ENCODE data around the gene POLD2.

The POLD2 gene

DNA sequence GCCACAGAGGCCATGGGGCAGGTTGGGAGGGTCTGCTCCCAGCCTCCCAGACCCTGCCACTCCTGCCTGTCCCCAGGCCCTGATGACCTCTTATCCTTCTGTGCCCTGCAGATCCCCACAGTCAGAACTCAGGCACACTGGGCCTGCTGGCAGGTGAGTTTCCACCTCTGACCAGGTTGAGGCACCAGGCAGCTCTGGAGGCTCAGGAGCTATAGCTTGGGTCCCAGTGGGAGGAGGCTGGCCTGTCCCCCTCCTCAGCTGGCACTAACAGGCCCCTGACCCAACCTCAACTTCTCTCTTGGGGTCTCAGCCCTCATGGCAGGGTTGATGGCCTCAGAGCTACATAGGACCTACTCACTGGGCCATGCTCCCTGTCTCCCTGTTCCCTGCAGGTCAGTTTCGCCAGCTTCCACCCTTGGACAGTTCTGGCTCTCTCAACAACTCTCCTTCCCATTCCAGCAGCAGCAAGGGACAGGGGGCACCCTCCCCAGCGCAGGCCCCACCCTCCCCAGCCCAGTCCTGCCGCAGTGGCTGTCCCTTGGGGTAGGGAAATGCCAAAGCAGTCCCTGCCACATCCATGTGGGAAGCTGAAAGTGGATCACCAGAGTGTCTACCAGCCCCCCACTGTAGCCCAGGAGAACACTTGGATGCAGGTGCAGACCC is 21.9 kb downstream of the POLD2 start:
- no peak for DNase-seq

DNA sequence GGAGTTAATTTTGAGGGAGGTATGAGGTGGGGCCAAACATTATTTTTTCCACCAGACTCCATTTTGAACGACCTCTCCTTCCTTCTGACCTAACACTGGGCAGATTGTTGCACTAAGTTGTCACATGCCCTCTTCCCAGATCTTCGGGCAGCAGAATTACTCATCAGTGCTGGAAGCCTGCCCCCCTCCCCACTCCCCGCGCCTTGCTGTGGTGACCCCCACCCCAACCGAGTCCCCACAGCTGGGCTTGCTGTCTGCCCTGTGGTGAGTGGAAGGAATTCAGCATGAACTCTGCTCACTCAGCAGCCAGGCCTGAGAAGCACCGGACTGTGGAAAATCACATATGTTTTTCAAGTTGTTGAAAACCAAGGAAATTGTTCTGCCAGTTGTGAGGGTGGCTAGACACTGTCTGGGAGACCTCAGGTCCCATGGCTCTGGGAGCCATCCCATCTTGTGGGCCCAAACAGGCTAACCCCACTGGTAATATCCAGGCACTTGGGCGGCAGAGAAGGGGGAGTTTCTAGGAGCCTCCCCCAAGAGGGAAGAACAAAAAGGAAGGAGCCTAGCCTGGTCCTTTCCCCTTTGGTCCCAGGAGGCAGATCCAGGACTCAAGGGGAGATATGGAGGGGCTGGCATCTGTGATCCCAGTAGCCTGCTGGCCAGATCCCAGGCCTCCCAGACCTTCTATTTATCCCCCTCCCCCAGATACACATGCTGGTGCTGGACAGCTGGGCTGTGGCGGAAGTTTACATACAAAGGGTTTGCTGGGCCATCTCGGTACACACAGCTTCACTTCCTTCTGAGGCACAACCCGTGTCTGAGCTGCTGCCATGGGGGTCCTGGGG is 22.7 kb downstream of the POLD2 start:
- no peak for DNase-seq

DNA sequence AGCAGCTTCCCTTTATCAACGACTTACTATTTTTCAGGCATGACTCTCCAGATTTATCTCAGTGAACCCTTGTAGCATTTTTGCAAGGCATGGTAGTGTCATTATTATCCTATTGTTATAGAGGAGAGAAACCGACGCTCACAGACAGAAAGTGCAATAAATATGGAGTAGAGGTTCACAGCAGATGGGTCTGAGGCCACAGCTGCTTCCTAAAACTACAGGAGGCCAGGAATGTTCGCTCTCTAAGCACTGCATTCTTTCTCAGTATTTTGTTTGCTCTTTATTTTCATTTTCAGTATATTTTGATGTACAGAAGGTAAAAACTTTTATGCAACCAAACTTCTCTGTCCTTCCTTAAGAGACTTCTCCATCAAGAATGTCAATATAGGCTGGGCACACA is 23.7 kb downstream of the POLD2 start:
- no peak for DNase-seq

DNA sequence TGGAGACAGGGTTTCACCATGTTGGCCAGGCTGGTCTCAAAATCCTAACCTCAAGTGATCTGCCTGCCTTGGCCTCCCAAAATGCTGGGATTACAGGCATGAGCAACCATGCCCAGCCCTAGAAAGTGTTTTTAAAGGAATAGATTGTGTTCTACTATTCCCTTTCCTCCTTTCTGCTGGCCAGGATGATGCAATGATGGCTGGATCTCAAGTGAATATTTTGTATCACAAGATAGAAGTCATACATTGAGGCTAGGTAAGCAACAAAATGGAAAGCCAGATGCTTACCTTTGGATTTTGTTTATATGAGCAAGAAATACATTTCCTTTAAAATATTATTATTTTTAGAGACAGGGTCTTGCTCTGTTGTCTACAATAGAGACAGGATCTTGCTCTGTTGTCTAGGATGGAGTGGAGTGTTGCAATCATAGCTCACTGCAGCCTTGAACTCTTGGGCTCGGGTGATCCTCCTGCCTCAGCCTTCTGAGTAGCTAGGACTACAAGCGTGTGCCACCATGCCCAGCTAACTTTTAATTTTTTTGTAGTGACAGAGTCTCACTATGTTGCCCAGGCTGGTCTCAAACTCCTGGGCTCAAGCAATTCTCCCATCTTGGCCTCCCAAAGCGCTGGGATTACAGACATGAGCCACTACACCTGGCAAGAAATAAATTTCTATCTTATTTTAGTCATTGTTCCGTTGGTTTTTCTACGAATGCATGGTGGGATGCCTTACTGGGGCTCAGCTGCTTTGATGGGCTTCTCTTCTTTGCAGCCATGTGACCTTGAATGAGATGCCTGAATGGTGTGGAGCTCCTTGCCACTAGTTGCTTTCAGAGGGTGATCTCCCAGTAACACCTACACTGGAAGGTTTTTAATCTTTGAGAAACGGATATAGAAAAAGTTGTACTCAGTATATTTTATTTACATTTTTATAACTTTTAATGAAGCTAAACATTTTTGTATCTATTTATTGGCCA is 25.0 kb downstream of the POLD2 start:
- DNase-seq = no peak

DNA sequence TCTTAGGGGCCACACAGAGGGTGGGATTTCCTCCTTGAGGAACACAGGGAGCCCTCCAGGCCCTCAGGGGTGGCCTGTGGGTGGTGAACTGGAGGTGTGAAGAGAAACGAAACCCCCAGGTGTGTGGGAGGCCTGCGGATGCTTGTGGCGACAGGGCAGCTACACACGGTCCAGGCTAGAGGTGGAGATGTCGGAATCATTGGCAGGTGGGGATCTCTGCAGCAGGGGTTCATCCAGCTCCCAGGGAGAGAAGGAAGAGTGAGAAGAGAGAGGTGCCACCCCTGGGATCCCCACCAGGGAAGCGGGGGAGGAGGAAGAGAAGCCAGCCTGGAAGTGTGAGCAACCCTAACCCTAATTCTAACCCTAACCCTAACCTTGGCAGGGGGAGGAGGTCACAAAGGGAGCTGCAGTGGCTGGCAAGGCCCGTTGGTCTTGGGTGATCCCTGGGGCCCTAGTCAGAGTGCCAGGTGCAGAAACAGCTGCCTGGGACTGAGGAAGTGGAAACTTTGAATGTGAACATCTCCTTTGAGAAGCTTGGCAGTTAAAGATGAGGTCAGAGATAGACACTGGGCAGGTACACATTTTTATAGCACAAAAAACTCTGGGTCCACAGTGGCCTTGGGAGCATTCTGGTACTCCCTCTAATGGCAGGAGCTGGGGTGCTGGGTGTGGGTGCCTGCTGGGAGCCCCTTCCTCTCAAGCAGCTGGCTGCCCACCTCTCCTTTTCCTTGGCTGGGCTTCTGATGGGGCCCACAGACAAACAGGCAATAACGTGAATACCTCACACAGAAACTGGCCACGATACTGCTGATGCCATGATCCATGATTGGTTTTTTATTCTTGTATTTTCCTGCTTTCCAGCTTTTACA is 26.1 kb downstream of the POLD2 start:
- DNase-seq = no peak

DNA sequence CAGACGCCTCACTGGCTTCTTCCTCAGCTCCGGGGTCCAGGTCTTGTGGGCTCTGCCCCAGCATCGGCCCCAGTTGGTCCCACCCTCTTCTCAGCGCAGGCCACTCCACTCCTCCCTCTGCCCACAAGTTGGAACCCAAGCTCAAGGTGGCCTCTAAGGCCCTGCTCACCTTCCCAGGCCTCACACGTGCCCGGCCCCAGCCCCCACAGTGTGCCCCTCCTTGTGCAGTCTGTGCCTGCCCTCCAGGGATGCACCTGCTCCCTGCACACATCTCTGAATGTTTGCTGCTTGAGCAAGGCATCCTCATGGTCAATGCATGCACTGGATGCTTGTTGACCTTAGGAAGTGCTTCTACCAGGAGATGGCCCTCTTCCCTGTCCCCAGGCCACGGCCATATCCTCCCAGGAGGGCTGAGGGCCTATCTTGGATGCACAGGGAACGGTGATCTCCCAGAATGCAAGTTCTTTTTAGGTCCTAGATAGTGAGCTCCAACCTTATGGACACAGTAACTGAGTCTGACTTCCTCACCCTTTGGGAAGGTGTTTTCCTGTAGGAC is 26.9 kb downstream of the POLD2 start:
- no peak for DNase-seq

DNA sequence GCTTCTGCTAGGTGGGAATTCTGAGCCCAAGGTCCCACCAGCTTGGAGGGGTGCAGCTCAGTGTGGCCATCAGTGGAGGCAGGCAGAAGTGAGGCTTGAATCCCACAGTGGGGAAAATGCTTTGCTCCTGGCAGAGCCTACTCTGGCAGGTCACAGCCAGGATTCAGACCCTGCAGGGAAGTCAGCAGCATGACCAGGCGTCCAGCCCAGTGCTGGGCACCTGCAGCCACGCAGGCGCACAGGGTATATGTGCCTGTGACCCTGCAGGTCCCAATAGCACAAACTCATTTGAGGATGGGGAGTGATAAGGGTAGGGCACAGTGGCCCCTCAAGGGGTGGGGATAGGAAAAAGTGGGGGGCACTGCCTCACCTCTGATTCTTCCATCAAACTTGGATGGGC is 27.6 kb downstream of the POLD2 start:
- no peak for DNase-seq

DNA sequence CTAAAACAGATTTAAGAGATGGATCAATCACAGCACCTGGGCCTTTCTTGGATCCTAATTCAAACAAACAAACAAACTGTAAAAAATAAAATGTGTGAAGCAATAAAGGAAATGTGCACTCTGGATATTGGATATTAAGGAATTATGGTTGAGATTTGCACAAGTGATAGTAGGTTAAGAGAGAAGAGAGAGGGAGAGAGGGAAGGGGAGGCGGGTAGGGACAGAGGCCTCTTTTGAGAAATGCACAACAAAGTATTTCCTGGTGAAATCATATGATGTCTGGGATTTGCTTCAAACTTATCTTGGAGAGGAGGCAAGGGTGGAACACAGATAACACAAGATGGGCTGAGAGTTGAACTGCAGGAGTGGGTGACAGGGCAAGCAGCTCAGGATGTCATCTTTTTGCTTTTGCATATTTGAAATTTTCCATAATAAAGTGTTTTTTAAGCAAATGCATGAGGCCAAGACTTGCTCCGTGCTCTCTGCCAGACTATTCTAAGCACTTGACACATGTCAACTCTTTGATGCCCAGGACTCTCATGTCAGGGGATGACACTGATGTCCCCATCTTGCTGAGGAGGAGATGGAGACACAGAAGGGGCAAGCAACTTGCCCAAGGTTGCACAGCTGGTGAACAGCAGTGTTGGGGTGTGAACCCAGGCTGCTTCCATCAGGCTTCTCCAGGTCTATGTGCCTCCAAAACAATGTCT is 28.3 kb downstream of the POLD2 start:
- no peak for DNase-seq

DNA sequence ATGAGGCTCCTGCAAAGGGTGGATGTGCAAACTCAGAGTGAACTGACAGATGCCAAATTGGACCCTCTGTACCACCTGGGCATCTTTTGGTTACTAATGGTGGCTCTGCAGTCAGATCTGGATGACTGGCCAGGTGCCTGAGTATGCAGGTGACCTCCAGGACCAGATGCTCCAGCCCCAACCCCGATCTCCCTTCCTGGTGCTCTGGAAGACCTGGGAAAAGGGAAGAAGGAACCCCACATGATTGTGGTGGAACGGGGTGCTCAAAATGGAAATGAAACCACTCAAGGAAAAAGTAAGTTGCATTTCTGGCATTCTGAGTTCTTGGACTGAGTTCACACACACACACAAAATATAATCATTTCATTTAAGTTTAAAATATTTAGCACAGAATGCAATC is 29.0 kb downstream of the POLD2 start:
- DNase-seq = no peak

DNA sequence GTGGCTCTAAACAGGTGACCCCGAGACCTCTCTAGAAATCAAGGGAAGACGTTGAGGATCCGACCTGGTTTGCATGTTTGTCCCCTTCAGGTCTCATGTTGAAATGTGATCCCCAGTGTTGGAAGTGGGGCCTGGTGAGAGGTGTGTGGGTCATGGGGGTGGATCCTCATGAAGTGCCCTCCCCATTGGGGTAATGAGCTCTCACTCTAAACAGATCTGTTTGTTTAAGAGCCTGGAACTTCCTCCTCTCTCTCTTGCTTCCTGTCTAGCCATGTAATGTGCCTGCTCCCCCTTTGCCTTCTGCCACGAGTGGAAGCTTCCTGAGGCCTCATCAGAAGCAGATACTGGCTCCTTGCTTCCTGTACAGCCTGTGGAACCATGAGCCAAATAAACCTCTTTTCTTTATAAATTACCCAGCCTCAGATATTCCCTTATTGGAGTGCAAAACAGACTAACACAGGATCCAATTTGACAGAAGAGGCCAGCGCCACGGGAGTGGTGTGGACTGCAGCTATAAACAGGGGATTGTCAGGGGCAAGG is 30.2 kb downstream of the POLD2 start:
- no peak for DNase-seq

DNA sequence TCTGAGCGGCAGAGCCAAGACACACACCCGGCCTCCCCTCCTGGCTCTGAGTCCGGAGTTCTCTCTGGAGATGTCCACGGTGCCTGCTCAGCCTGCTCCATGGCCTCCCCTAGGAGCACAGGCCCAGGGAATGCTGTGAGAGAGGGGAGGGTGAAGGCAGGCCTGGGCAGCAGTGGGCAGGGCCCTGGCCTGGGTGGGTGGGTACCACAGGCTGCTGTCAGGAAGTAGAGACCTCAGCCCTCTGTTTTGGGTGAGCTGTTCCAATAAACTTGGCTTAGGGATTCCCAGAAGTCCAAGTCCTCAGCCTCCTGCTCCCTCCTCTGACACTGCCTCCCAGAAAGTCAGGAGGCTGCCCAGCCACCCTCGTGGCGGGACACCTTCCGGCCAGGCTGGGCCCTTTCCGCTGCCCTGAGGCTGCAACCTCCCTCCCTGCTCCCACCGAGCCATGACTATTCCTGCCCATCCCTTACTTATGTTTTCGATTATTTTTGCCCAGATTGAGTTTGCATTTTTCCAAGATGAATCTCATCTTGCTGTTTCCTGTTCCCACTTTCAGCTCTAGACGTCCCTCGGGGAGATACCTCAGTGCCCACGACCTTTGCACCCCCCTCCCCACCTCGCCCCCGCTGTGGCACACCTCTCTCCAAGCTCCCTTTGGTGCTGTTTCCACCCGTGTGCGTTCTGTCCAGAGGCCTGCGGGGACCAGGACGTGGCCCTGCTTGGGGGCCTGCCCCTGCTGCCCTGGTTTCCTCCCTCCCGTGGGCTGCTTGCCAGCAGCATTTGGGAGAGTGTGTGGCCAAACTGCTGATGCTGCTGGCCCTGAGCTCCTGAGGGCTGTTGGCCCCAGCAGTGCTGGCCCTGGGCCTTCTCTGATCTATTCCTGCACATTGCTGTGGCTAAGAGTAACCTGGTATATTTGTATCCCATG is 35.2 kb downstream of the POLD2 start:
- no peak for DNase-seq

DNA sequence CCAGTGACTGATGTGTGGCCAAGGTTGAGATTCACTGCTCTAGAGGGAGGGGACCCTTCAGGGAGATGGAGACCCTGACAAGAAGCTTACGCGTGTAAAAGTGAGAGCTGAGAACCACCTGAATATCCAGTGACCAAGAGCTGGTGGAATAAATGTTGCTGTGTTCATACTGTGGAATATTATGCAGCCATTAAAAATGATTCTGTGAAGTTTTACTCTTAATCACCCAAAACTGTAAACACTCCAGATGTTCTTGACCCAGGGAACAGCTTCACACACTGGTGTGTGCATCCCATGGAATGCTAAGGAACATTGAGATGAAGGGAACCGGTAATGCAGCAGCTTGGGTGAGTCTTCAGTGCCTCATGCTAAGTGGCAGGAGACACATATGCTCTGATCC is 36.7 kb downstream of the POLD2 start:
- no peak for DNase-seq

DNA sequence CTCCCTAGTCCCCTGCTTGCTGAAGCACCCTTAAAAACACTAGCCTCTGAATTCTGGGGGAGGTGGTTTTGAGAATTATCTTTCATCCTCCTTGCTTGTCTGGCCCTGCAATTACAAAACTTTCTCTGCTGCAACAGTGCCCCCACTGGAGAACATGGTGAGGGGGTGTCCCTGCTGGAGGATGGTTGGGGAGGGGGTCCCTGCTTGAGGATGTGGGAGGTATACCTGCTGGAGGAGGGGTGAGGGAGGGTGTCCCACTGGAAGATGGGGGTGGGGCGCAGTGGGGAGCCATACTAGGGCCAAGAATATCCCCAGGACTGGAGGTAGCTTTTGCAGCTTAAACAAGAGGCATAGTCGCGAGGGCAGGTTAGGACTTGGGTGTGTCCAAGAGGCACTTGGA is 37.8 kb downstream of the POLD2 start:
- DNase-seq = no peak

DNA sequence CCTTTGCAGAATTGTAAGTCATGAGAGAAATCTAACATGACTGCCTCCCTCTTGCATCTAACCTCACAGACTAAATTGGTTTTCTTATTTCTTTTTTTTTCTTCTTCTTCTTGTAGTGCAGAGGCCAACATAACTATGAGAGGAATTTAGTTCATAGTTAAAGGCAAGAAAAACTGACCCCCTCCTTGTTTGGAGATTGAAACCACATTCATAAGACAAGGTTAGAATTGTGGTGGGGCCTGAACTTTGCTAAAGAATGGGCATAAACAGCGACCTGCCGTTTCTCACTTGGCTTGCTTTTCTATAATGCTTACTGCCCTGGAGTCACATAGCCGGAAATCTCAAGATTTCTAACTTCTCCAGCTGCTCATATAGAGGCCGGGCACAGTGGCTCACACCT is 38.6 kb downstream of the POLD2 start:
- DNase-seq = no peak

DNA sequence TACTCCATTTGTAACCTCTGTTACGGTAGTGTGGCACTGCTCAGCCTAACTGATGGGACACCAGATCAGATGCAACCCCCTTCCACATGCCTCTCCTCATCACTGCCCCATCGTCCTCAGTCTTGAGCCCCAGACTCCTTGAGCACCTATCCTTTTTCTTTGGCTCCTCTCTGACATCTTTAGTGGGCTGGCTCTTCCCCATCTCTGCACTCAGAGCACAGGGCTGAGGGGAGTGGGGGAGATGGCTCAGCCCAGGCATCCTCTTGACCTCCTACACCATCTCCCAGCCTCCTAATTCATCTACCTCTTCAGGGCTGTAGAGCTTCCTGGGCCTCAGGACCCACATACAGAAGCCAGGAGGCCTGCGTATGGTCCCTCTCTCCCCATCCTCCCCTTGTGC is 39.6 kb downstream of the POLD2 start:
- no peak for DNase-seq

DNA sequence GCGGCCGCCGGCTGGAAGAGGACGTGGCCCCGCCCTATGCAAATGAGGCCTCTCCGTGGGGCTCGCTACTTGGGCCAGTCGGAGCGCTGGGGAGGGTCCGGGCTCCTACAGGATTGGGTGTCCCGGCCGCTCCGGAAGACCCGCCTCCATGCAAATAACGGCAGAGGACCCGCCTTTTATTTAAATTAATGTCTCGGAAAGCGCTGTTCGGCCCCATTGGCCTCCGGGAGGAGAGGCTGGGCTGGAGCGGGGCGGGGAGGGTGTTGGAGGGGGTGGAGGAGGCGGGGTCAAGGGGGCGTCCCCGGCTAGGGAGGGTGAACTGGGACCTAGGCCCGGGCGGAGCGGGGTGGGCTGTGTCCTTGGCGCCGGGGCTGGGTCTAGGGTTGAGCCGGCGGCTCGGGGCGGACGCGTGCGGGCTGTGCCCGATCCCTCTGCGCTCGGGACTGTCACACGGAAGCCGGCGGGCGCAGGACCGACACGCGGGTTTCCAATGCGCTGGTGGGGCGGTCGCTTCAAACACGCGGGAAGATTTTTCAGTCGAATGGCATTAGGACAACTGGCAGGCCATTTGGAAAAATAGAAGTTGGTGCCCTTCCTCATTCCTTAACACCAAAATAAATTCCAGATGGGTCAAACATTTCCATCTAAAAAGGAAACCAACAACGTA is 40.7 kb downstream of the POLD2 start:
- peak; percentile 98 for DNase-seq

DNA sequence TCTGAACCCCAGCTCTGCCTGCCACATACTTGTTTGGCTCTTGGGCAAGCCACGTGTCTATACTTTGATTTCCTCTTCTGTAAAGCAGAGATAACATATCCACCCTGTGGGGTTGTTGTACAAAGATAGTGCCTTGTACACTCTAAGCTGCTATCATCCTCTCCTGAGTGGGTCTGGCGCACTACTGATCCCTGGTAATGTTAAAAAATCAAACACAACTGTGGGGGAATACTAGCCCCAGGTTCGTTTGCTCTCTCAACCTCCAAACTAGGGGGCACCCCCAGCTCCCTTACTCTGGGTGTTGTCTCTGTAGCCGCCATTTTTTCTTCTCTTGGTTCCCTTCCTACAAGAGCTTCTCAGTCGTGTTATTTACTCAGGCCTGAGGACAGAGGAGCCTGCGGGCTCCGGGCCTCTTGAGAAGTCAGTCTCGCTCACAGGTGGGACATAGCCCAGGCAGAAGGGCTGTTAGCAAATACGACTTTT is 42.0 kb downstream of the POLD2 start:
- DNase-seq = no peak

DNA sequence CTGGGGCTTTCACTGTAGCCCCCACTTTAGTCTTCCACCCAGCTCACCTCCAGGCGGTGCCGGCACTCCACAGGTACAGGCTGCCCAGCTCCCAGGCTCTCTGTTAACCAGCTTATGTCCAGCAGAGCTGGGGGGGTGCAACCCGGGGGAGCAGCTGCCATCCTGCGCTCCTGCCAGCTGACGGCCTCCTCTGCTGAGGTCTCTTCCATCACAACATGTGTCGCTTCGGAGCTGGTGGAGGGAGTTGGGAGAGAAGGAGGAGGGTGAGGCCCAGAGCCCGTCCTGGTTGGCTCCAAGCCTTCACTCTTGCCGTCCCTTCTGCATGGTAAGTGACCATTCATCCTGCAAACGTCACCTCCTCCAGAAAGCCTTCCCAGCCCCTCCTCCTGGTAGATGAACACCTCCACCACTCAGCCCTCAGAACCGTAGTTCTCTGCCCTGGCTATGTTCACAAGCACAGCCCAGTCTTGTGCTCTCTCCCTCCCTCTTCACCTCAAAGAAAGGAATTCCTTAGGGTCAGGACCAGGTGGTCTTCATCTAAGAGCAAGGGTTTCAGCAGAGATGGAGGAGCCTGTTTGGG is 42.6 kb downstream of the POLD2 start:
- no peak for DNase-seq

DNA sequence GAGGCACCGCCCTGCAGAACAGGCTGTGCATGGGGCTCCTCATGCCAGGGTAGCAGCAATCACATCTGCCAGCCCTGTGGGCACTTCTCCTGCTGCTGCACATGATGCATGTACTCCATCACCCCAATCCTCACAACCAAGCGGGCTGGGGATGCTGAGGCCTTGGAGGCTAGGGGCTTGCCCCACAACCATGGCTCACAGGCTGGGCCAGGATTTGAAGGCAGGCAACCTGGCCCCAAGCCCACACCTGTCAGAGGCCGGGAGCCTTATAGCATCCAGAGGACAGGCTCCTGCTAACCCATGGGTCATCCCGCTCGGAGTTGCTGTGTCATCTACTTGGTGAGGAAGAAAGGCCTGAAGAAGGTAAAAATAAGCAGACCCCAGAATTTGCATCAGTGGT is 43.2 kb downstream of the POLD2 start:
- DNase-seq = no peak

Data from NCI-H1105 (cell line).